Body of pancreas (tissue), 4 donors: ENCODE results near the gene SLC25A29. TPM values are rescaled to one million over a fixed set of nuclear protein-coding genes. Genes with fewer than 3 reads are reported as not detected.

Source experiments
- ATAC-seq: fragments of 150-250 bp; one replicate; pipeline ENCODE4 v1.9.1; 2016
- DNase-seq, 4 donors: peaks; one replicate each; pipeline ENCODE4 v3.0.0-alpha.2; 2019
- H3K27ac ChIP-seq, 4 donors: fragments of 200-600 bp; sonication (generic); 1 replicate in 3 of 4; 2 replicates in 1 of 4; pipeline versions ENCODE4 v1.5.1 to v1.6.1; 2016 to 2019; ENCODE audit warnings: mild to moderate bottlenecking in 1 of 4, mixed read lengths in 1 of 4, moderate library complexity in 1 of 4
- H3K27me3 ChIP-seq, 2 donors: fragments of 200-600 bp; sonication (generic); one replicate each; pipeline ENCODE4 v1.6.0; 2016; ENCODE audit warnings: mild to moderate bottlenecking in 1 of 2
- H3K36me3 ChIP-seq, 2 donors: fragments of 200-600 bp; sonication (generic); replicated peaks in 1 of 2; 2 replicates each; pipeline ENCODE4 v1.5.1; 2016; ENCODE audit warnings: low read depth in 2 of 2; ENCODE audit not compliant: insufficient read depth in 1 of 2
- H3K4me1 ChIP-seq: fragments of 200-600 bp; sonication (generic); one replicate; pipeline ENCODE4 v1.6.0; 2016
- H3K4me3 ChIP-seq, 2 donors: fragments of 200-600 bp; sonication (generic); 1 replicate in 1 of 2; 2 replicates in 1 of 2; pipeline ENCODE4 v1.5.1; 2016 to 2019
- H3K9me3 ChIP-seq, 3 donors: fragments of 200-600 bp; sonication (generic); 1 replicate in 2 of 3; 2 replicates in 1 of 3; pipeline ENCODE4 v1.5.1; 2016
- CTCF ChIP-seq, 7 experiments: fragments of 450-650 bp in 4 of 7; fragments of 200-600 bp in 3 of 7; sonication (generic) in 3 of 7; IDR thresholded peaks; one replicate each; pipeline ENCODE4 v1.5.1; 2016 to 2019; ENCODE audit warnings: antibody characterized with exemption in 7 of 7
- POLR2A ChIP-seq, 3 donors: fragments of 450-650 bp; IDR thresholded peaks; one replicate each; pipeline ENCODE4 v1.6.1; 2016; ENCODE audit warnings: antibody characterized with exemption in 3 of 3, mild to moderate bottlenecking in 2 of 3
- WGBS, 2 donors: methylation state at CpG; one replicate each; pipeline ENCODE4 v1.1.5; 2017; 5-methylcytosine and 5-hydroxymethylcytosine counted together
- intact Hi-C: fragments of 100-400 bp; cut with DNase I; formaldehyde crosslinking; loops from one replicate; pipeline ENCODE4 v1.15.1; 2023
- total RNA-seq, 2 donors: library from RNA; depleted of rRNA; stranded (reverse); fragments of >200 nt; gene quantifications; one replicate each; pipeline ENCODE4 v1.1.0, GENCODE V29; 2016

Gene SLC25A29
- total RNA-seq, 2 donors from 2014 or later, result 25.2 to 63.9 TPM

DNA sequence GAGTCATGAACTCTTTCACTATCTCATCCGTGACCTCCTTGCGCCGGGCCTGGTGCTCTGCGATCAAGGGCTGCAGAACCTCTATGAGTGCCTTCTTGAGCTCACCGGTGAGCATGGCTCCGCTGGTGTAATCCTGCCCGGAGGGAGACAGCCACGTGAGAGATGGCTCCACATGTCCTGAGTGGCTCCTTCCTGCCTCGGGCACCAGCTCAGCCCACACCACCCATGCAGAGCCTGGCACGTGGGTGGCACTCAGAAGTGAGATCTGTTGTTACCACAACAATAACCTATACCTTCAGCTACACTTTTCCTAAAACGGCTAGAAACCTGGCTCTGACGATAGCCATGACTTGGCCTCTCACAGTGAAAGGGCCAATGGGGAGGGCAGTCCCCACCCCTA is 28.7 kb upstream of the SLC25A29 start:
- H3K27ac ChIP-seq, result no peak overlapping the region
- peaks cover 0 to 4% of the 10 kb centered on the region in 2 donors for H3K36me3 ChIP-seq
- H3K4me3 ChIP-seq, result no peak overlapping the region
- no peak for ATAC-seq
- intact Hi-C loops, result no loop called here
- no peaks in the 10 kb centered on the region for H3K4me1 ChIP-seq
- H3K27me3 ChIP-seq, result no peaks in the 10 kb centered on the region
- 87 to 91% methylated on average over 12 of the region's 12 CpGs for WGBS, 2 donors
- TF ChIP-seq POLR2A (IDR thresholded peaks at IDR 0.05) (no peak), CTCF (IDR thresholded peaks at IDR 0.05) (no peak)
- DNase-seq, result no peak
- H3K9me3 ChIP-seq, result no peaks in the 10 kb centered on the region

GRCh38 chr14:100333827-100334226 is 27.6 kb upstream of the SLC25A29 start:
- no peaks in the 10 kb centered on the region for H3K9me3 ChIP-seq
- peaks cover 4% of the 10 kb centered on the region for H3K4me1 ChIP-seq
- 82 to 87% methylated on average over 6 to 7 of the region's 7 CpGs for WGBS, 2 donors
- no peak overlapping the region for H3K27ac ChIP-seq
- ATAC-seq, result no peak
- no peaks in the 10 kb centered on the region for H3K27me3 ChIP-seq
- no peak for TF ChIP-seq CTCF (IDR thresholded peaks at IDR 0.05)
- no peak for TF ChIP-seq POLR2A (IDR thresholded peaks at IDR 0.05)
- DNase-seq, result no peak
- intact Hi-C loops, result no loop called here
- H3K4me3 ChIP-seq, result no peak overlapping the region
- peaks cover 0 to 4% of the 10 kb centered on the region in 2 donors for H3K36me3 ChIP-seq

DNA sequence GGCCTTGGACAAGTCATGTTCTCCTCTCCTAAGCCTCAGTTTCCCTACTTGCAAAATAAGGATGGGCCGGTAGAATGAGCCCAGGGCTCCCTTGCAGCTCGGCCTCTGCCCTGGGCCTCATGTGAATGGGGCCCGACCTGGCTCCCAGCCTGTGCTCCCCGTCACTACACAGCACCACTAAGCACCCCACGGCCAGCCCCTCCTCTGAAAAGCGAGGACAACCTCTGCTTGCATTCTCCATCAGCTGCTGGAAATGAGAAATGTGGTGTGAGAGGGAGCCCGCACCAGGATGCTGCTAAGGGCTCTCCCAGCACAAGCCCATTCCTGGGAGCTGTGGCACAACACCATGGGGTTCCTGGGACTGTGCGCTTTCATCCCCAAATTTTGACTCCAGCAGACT is 27.1 kb upstream of the SLC25A29 start:
- no peak for DNase-seq
- H3K36me3 ChIP-seq, result peaks cover 0 to 4% of the 10 kb centered on the region in 2 donors
- ATAC-seq, result no peak
- H3K27me3 ChIP-seq, result no peaks in the 10 kb centered on the region
- H3K9me3 ChIP-seq, result no peaks in the 10 kb centered on the region
- no peak overlapping the region for H3K4me3 ChIP-seq
- WGBS, 2 donors, result 89 to 97% methylated on average over 7 of the region's 8 CpGs
- peaks cover 9% of the 10 kb centered on the region for H3K4me1 ChIP-seq
- intact Hi-C loops, result no loop called here
- TF ChIP-seq POLR2A (IDR thresholded peaks at IDR 0.05), result no peak
- TF ChIP-seq CTCF (IDR thresholded peaks at IDR 0.05), result no peak
- H3K27ac ChIP-seq, result no peak overlapping the region

GRCh38 chr14:100332797-100333196 is 26.6 kb upstream of the SLC25A29 start:
- Histone ChIP-seq H3K27ac (no peak overlapping the region), H3K9me3 (no peaks in the 10 kb centered on the region), H3K4me3 (no peak overlapping the region), H3K36me3 (peaks cover 0 to 4% of the 10 kb centered on the region in 2 donors), H3K4me1 (peaks cover 12% of the 10 kb centered on the region), H3K27me3 (no peaks in the 10 kb centered on the region)
- WGBS, 2 donors, result 86 to 95% methylated on average over 7 to 8 of the region's 8 CpGs
- DNase-seq, result peak in 3 of 4 donors; percentile 28 to 51 (median 41)
- TF ChIP-seq POLR2A (IDR thresholded peaks at IDR 0.05), result no peak
- no peak for TF ChIP-seq CTCF (IDR thresholded peaks at IDR 0.05)
- intact Hi-C loops, result no loop called here
- no peak for ATAC-seq

GRCh38 chr14:100332071-100332639 is 25.9 kb upstream of the SLC25A29 start:
- no peak overlapping the region for H3K4me3 ChIP-seq
- no peaks in the 10 kb centered on the region for H3K9me3 ChIP-seq
- 75 to 80% methylated on average over 7 to 11 of the region's 11 CpGs for WGBS, 2 donors
- H3K27ac ChIP-seq, result no peak overlapping the region
- H3K27me3 ChIP-seq, result no peaks in the 10 kb centered on the region
- intact Hi-C loops, result no loop called here
- peaks cover 12% of the 10 kb centered on the region for H3K4me1 ChIP-seq
- no peak for ATAC-seq
- TF ChIP-seq CTCF (IDR thresholded peaks at IDR 0.05), result no peak
- no peak for TF ChIP-seq POLR2A (IDR thresholded peaks at IDR 0.05)
- no peak for DNase-seq
- H3K36me3 ChIP-seq, result peaks cover 0 to 4% of the 10 kb centered on the region in 2 donors
